Nephron (organoid): Measurements from ENCODE around the gene ST3GAL5.
A peak's percentile ranks its signal among the peaks of the same experiment; 100 is the strongest.

Experiments
- H3K27ac Mint-ChIP-seq, 3 experiments: 2 replicates each; pipeline ENCODE4 v1.8.0; 2020; ENCODE audit warnings: mixed read lengths in 3 of 3, mild to moderate bottlenecking in 2 of 3, moderate library complexity in 1 of 3
- H3K27me3 Mint-ChIP-seq: 2 replicates; pipeline ENCODE4 v1.8.0; 2021; ENCODE audit warnings: low read depth, mild to moderate bottlenecking, moderate library complexity, mixed read lengths
- H3K36me3 Mint-ChIP-seq: 2 replicates; pipeline ENCODE4 v1.8.0; 2020; ENCODE audit warnings: low read depth, mixed read lengths
- H3K4me1 Mint-ChIP-seq: 2 replicates; pipeline ENCODE4 v1.8.0; 2020; ENCODE audit warnings: mixed read lengths
- H3K4me3 Mint-ChIP-seq, 3 experiments: 2 replicates each; pipeline ENCODE4 v1.8.0; 2020; ENCODE audit warnings: mild to moderate bottlenecking in 3 of 3, mixed read lengths in 3 of 3, moderate library complexity in 2 of 3
- H3K9me3 Mint-ChIP-seq: 2 replicates; pipeline ENCODE4 v1.8.0; 2020; ENCODE audit warnings: mixed read lengths
- TF ChIP-seq, protein P1 (sequence below), 3 experiments: fragments of 200-600 bp; sonication (generic); IDR thresholded peaks; one replicate each; pipeline ENCODE4 v1.5.0; 2021; ENCODE audit warnings: antibody characterized with exemption in 3 of 3; ENCODE audit not compliant: unreplicated experiment in 3 of 3

The ST3GAL5 gene

DNA sequence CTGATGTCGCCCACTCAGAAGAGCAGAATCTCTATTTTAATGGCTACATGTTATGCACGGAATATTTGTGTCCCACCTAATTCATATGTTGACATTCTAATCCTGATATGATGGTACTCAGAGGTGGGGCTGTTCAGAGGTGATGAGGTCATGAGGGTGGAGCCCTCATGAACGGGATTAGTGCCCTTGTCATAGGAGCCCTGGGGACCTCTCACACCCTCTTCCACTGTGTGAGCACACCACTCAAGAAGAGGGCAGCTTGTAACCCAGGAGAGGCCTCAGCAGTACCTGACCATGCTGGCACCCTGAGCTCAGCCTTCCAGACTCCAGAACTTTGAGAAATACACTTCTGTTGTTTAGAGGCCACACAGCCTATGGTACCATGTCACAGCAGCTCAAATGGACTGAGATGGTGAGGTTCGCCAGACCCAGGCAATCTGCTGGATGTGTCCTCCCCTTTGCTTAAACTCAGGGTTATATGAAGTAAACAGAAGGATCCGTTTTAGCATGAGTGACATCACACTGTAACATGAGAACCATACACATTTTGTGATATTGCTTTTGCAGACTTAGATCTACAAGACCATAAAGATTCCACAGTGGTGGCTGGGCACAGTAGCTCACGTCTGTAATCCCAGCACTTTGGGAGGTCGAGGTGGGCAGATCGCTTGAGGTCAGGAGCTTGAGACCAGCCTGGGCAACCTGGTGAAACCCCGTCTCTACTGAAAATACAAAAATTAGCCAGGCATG, 86.3 kb downstream of the ST3GAL5 start:
- H3K36me3 Mint-ChIP-seq: no peaks in the 10 kb centered on the region
- no peak overlapping the region for H3K27ac Mint-ChIP-seq
- peaks cover 6% of the 10 kb centered on the region for H3K9me3 Mint-ChIP-seq
- no peak overlapping the region for H3K4me3 Mint-ChIP-seq
- H3K4me1 Mint-ChIP-seq: peaks cover 15% of the 10 kb centered on the region
- H3K27me3 Mint-ChIP-seq: no peaks in the 10 kb centered on the region
- TF ChIP-seq, protein P1, sequence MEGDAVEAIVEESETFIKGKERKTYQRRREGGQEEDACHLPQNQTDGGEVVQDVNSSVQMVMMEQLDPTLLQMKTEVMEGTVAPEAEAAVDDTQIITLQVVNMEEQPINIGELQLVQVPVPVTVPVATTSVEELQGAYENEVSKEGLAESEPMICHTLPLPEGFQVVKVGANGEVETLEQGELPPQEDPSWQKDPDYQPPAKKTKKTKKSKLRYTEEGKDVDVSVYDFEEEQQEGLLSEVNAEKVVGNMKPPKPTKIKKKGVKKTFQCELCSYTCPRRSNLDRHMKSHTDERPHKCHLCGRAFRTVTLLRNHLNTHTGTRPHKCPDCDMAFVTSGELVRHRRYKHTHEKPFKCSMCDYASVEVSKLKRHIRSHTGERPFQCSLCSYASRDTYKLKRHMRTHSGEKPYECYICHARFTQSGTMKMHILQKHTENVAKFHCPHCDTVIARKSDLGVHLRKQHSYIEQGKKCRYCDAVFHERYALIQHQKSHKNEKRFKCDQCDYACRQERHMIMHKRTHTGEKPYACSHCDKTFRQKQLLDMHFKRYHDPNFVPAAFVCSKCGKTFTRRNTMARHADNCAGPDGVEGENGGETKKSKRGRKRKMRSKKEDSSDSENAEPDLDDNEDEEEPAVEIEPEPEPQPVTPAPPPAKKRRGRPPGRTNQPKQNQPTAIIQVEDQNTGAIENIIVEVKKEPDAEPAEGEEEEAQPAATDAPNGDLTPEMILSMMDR (IDR thresholded peaks at IDR 0.05; ENCODE audit: unreplicated experiment in 3 of 3): no peak

DNA sequence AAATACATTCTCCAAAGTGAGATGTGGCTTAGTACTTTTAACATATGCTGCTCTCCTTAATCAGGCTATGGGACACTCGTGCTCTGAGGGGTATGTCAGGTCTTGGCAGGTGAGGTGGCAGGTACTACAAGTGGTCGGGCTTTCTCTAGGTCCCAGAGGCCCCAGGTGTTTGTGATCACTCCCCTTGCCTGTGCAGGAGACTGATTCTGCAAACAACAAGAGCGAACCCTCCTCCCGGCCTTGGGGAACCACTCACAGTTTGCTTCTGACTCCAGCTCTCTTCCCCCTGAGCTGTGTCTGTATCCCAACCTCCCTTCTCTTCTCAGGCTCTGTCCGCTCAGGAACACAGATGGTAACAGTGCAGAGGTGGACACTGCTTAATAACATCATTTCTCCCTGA, 86.9 kb downstream of the ST3GAL5 start:
- peaks cover 5% of the 10 kb centered on the region for H3K27me3 Mint-ChIP-seq
- H3K4me1 Mint-ChIP-seq: peaks cover 21% of the 10 kb centered on the region

DNA sequence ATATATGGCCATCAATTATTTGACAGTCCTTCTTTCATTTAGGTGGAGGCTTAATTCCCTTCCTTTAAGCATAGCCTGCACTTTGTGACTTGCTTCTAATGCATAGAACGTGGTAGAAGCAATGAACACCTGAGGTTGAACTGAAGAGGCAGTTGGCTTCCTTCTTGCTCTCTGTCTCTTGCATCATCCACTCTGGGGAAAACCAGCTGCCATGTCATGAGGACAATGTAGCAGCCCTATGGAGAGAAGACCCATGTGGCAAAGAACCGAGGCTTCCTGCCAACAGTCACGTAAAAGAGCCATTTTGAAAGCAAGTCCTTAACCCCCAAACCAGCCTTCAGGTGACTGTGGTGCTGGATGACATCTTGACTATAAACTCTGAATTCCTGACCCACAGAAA, 88.2 kb downstream of the ST3GAL5 start:
- H3K9me3 Mint-ChIP-seq: peaks cover 6% of the 10 kb centered on the region
- no peak overlapping the region for H3K27ac Mint-ChIP-seq
- H3K4me1 Mint-ChIP-seq: peaks cover 34% of the 10 kb centered on the region
- no peak overlapping the region for H3K4me3 Mint-ChIP-seq
- peaks cover 5% of the 10 kb centered on the region for H3K27me3 Mint-ChIP-seq
- H3K36me3 Mint-ChIP-seq: no peaks in the 10 kb centered on the region
- TF ChIP-seq, protein P1 (IDR thresholded peaks at IDR 0.05; ENCODE audit: unreplicated experiment in 3 of 3): no peak

More for the DNA sequence above, 86.9 kb downstream of the ST3GAL5 start:
- TF ChIP-seq, protein P1 (IDR thresholded peaks at IDR 0.05; ENCODE audit: unreplicated experiment in 3 of 3): no peak
- no peak overlapping the region for H3K27ac Mint-ChIP-seq
- no peaks in the 10 kb centered on the region for H3K36me3 Mint-ChIP-seq
- no peak overlapping the region for H3K4me3 Mint-ChIP-seq
- peaks cover 6% of the 10 kb centered on the region for H3K9me3 Mint-ChIP-seq

DNA sequence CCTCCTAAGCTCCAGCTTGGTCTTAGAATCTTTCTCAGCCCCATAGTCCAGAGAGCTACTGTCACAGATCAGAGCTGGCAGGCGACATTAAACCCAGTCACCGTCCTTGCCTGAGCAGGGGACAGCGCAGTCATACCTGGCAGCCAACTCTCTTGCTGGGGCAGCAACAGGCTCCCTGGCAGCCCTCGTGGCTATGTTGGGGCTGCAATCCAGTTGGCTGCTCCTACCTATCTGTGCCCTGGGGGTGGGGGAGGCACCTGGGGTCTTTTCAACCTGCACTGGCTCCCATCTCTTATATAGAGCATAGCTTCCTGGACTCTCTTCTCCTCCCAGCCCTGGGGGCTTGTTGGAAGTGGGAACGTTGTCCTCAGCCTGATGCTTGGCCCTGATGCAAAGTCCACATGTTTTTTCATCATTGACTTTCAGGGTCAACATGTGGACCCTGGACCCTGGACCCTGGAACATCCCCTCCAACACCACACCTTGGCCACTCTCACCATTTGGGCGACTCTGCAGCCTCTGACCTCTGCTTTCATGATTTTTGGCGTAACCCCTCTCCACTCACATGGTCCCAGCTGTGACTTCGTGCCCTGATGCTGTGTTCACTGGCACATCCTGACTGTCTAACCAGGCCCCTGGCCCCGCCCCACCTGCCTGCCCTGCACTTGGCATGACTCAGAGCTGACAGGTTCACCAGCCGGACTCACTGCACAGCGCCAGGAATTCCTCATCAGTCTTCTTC, 89.4 kb downstream of the ST3GAL5 start:
- Mint-ChIP-seq H3K9me3 (peaks cover 6% of the 10 kb centered on the region), H3K4me1 (peaks cover 44% of the 10 kb centered on the region), H3K27me3 (peaks cover 5% of the 10 kb centered on the region), H3K36me3 (no peaks in the 10 kb centered on the region), H3K4me3 (no peak overlapping the region), H3K27ac (no peak overlapping the region)
- TF ChIP-seq, protein P1 (IDR thresholded peaks at IDR 0.05; ENCODE audit: unreplicated experiment in 3 of 3): no peak

DNA sequence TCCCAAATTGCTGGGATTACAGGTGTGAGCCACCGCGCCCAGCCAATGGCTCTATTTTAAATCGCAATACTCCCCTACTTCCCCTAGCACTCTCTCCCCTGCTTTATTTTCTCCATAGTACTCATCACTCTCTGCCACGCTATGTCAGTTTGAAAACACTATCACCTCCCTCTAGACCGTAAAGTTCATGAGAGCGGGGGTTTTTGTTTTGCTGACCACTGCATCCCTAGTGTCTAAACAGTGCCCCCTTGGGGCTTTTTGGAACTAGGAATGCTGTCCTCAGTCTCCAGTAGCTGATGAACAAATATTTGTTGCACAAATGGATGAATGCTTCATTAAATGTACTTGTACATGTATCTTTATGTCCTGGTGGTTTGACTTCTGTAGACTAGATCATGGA, 90.9 kb downstream of the ST3GAL5 start:
- TF ChIP-seq, protein P1 (IDR thresholded peaks at IDR 0.05; ENCODE audit: unreplicated experiment in 3 of 3): peak; percentile 25 to 36 (median 33)
- Mint-ChIP-seq H3K36me3 (no peaks in the 10 kb centered on the region), H3K27ac (peak overlapping the region; percentile 24 to 88 (median 83)), H3K27me3 (peaks cover 5% of the 10 kb centered on the region), H3K9me3 (peaks cover 6% of the 10 kb centered on the region), H3K4me3 (peak overlapping the region in 2 of 3 experiments; percentile 36 to 49), H3K4me1 (peaks cover 59% of the 10 kb centered on the region)
